Peyer's patch (tissue), 4 donors: ENCODE measurements around the gene FLRT2.

Source experiments
- CTCF ChIP-seq, 6 experiments: fragments of 450-650 bp in 4 of 6; fragments of 200-600 bp in 2 of 6; sonication (generic) in 1 of 6; IDR thresholded peaks; one replicate each; pipeline ENCODE4 v1.5.1; 2017 to 2019; ENCODE audit warnings: antibody characterized with exemption in 6 of 6, mild to moderate bottlenecking in 3 of 6, moderate library complexity in 1 of 6
- POLR2A ChIP-seq, 2 donors: fragments of 450-650 bp; IDR thresholded peaks; one replicate each; pipeline ENCODE4 v1.5.1; 2017; ENCODE audit warnings: antibody characterized with exemption in 2 of 2, mild to moderate bottlenecking in 2 of 2, moderate library complexity in 2 of 2

- TF ChIP-seq POLR2A (IDR thresholded peaks at IDR 0.05) (no peak), CTCF (IDR thresholded peaks at IDR 0.05) (no peak)
Measured at GRCh38 chr14:85556267-85556666, 26.3 kb downstream of the FLRT2 start.
